Type B pancreatic cell (in vitro differentiated cells): Measurements from ENCODE around the gene PIAS2. TPM values are rescaled to one million over a fixed set of nuclear protein-coding genes. Genes with fewer than 3 reads are reported as not detected.

Experiments
- DNase-seq: peaks from one replicate; pipeline ENCODE4 v3.0.0; 2021; ENCODE audit warnings: mixed read lengths; ENCODE audit not compliant: unreplicated experiment; ENCODE audit errors: extremely low spot score
- H3K27ac Mint-ChIP-seq: 2 replicates; pipeline ENCODE4 v1.8.0; 2021; ENCODE audit warnings: mild to moderate bottlenecking, mixed read lengths
- H3K27me3 Mint-ChIP-seq: 2 replicates; pipeline ENCODE4 v1.8.0; 2021; ENCODE audit warnings: mixed read lengths
- H3K36me3 Mint-ChIP-seq: 2 replicates; pipeline ENCODE4 v1.8.0; 2021; ENCODE audit warnings: mixed read lengths
- H3K4me1 Mint-ChIP-seq: one replicate; pipeline ENCODE4 v1.8.0; 2021; ENCODE audit warnings: mixed read lengths; ENCODE audit not compliant: unreplicated experiment
- H3K4me3 Mint-ChIP-seq: 2 replicates; pipeline ENCODE4 v1.8.0; 2021; ENCODE audit warnings: mild to moderate bottlenecking, mixed read lengths
- H3K9me3 Mint-ChIP-seq: 2 replicates; pipeline ENCODE4 v1.8.0; 2021; ENCODE audit warnings: mixed read lengths
- total RNA-seq: library from RNA; stranded (reverse); gene quantifications from 2 replicates; pipeline ENCODE4 v1.2.1, GENCODE V29; 2021; ENCODE audit warnings: low replicate concordance
- TF ChIP-seq, protein P1 (sequence below): fragments of 200-600 bp; sonication (generic); conservative IDR thresholded peaks from 2 replicates; pipeline ENCODE4 v1.5.0; 2021; ENCODE audit warnings: antibody characterized with exemption, mild to moderate bottlenecking

Gene PIAS2
- total RNA-seq, 1 donor from 2014 or later, result 37.6 TPM

DNA sequence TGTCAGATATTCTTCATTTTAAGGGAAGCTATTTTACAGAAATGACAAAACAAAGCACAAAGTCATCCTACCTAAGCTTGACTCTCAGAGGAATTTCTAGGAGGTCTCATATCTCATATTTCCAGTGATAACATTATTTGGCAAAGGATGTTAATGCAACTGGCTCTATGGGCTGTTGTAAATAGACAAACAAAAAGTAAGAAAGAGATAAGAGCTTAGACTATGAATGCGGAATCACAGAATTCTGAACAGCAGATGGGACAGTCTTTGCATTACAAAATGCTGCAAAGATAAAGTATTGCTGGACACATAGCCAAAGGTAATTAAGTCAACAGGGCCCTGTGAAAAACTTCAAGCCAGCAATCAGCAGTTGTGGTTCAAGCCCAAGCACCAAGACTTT lies 23.9 kb downstream of the PIAS2 start:
- Mint-ChIP-seq H3K27me3 (no peaks in the 10 kb centered on the region), H3K36me3 (peaks cover 42% of the 10 kb centered on the region), H3K4me1 (peaks cover 8% of the 10 kb centered on the region), H3K9me3 (peaks cover 4% of the 10 kb centered on the region), H3K4me3 (no peak overlapping the region), H3K27ac (no peak overlapping the region)
- TF ChIP-seq, protein P1, sequence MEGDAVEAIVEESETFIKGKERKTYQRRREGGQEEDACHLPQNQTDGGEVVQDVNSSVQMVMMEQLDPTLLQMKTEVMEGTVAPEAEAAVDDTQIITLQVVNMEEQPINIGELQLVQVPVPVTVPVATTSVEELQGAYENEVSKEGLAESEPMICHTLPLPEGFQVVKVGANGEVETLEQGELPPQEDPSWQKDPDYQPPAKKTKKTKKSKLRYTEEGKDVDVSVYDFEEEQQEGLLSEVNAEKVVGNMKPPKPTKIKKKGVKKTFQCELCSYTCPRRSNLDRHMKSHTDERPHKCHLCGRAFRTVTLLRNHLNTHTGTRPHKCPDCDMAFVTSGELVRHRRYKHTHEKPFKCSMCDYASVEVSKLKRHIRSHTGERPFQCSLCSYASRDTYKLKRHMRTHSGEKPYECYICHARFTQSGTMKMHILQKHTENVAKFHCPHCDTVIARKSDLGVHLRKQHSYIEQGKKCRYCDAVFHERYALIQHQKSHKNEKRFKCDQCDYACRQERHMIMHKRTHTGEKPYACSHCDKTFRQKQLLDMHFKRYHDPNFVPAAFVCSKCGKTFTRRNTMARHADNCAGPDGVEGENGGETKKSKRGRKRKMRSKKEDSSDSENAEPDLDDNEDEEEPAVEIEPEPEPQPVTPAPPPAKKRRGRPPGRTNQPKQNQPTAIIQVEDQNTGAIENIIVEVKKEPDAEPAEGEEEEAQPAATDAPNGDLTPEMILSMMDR, result no peak
- DNase-seq, result no peak

DNA sequence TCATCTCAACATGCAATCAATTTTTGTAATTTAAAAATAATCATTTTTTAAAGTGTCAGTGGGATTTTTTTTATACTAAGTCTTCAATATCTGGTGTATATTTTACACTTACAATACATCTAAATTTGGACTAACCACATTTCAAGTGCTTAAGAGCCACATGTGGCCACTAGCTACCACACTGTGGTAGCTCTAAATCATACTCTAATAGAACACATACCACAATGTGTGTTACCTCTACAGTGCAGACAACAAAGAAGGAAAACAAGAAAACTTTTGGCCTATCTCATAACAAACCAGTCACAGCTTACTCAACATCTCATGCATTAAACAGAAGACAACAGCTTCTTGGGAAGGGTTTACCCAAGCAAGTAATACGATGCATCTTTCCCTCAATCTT lies 24.5 kb downstream of the PIAS2 start:
- H3K9me3 Mint-ChIP-seq, result peaks cover 4% of the 10 kb centered on the region
- no peak overlapping the region for H3K4me3 Mint-ChIP-seq
- H3K27ac Mint-ChIP-seq, result no peak overlapping the region
- DNase-seq, result no peak
- H3K4me1 Mint-ChIP-seq, result peaks cover 8% of the 10 kb centered on the region
- no peaks in the 10 kb centered on the region for H3K27me3 Mint-ChIP-seq
- TF ChIP-seq, protein P1, result no peak
- peaks cover 47% of the 10 kb centered on the region for H3K36me3 Mint-ChIP-seq

DNA sequence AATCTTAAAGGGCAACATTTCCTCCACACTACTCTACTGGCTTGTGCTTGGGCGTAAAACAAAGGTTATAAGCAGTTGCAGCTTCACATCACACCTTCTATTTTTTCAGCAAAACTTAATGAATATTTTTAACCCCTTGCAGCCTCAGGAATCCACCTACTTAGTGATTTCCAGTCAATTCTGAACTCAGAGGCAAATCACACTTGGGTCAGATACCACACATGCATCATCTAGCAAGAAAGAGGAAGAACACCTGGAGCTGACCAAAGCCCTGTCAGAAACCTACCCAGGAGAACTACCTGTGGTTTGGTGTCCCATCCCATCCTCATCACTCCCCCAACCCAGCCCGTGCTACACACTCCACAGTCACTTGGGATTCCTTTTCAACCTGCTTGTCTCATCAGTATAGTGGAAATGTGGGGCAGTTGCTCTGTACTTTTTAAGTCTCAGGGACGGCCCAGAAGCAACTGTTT lies 25.5 kb downstream of the PIAS2 start:
- no peak overlapping the region for H3K4me3 Mint-ChIP-seq
- H3K9me3 Mint-ChIP-seq, result peaks cover 4% of the 10 kb centered on the region
- H3K36me3 Mint-ChIP-seq, result peaks cover 55% of the 10 kb centered on the region
- H3K27ac Mint-ChIP-seq, result no peak overlapping the region
- H3K4me1 Mint-ChIP-seq, result peaks cover 8% of the 10 kb centered on the region
- no peaks in the 10 kb centered on the region for H3K27me3 Mint-ChIP-seq
- TF ChIP-seq, protein P1, result no peak
- DNase-seq, result no peak

DNA sequence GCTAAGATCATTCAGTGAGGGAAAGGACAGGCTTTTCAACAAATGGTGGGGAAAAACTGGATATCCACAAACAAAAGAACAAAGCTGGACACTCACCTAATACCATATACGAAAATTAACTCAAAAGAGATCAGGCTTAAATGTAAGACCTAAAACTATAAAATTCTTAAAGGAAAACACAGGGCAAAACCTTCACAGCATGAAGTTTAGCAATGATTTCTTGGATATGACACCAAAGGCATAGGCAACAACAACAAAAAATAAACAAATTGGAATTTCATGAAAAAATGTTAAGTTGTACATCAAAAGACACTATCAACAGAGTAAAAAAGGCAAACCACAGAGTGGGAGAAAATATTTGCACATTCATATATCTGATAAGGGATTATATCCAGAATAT lies 28.3 kb downstream of the PIAS2 start:
- Mint-ChIP-seq H3K36me3 (peaks cover 52% of the 10 kb centered on the region), H3K4me1 (peaks cover 8% of the 10 kb centered on the region), H3K4me3 (no peak overlapping the region), H3K27me3 (no peaks in the 10 kb centered on the region), H3K9me3 (peaks cover 4% of the 10 kb centered on the region), H3K27ac (no peak overlapping the region)
- TF ChIP-seq, protein P1, result no peak
- no peak for DNase-seq

DNA sequence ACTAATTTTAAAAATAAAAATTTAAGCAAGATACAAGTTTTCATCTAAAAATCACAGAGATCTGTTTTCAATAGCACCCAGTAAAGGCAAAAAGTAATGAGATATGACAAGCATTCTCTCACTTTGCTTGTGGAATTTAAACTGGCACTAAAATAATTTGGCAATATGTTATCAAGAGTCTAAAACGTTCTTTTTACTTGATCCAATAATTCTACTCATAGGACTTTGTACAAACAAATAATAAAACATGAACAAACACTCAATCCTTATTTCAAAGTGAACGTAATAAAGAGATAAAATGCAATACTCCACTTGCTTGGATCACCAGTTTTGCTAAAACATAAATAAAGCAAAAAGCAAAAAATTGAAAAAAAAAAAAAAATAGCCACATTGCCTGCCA lies 30.4 kb downstream of the PIAS2 start:
- Mint-ChIP-seq H3K27ac (no peak overlapping the region), H3K4me1 (no peaks in the 10 kb centered on the region), H3K36me3 (peaks cover 44% of the 10 kb centered on the region), H3K9me3 (peaks cover 4% of the 10 kb centered on the region), H3K27me3 (no peaks in the 10 kb centered on the region), H3K4me3 (no peak overlapping the region)
- TF ChIP-seq, protein P1, result no peak
- no peak for DNase-seq

DNA sequence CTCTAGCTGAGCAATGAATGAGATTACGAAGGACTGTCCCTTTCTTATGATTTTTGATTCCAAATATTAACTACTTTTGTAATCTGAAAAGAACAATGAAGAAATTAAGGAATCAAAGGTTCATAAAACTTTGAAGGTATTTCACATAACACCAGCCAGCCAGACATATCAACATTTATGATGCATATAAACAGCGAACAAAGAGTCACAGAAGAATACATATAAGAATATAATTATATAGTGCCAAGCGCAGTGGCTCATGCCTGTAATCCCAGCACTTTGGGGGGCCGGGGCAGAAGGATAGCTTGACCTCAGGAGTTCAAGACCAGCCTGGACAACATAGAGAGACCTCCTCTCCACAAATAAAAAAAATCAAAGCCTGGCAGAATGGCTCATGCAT lies 34.1 kb downstream of the PIAS2 start:
- H3K9me3 Mint-ChIP-seq, result no peaks in the 10 kb centered on the region
- H3K27me3 Mint-ChIP-seq, result no peaks in the 10 kb centered on the region
- H3K4me3 Mint-ChIP-seq, result no peak overlapping the region
- no peak overlapping the region for H3K27ac Mint-ChIP-seq
- TF ChIP-seq, protein P1, result no peak
- H3K4me1 Mint-ChIP-seq, result no peaks in the 10 kb centered on the region
- no peak for DNase-seq
- H3K36me3 Mint-ChIP-seq, result peaks cover 30% of the 10 kb centered on the region
